Thyroid gland (tissue), 4 donors: Measurements from ENCODE around the gene PRLR.
"Not testable (repeated sequence)": the region's sequence is repeated elsewhere in the genome, so short reads cannot be mapped to it uniquely, and the experiment has no call there.

Source experiments
- POLR2A ChIP-seq, 2 donors: fragments of 450-650 bp; IDR thresholded peaks; one replicate each; pipeline ENCODE4 v1.6.1; 2017; ENCODE audit warnings: antibody characterized with exemption in 2 of 2, mild to moderate bottlenecking in 2 of 2, moderate library complexity in 1 of 2
- TF ChIP-seq, protein P1 (sequence below), 6 experiments: fragments of 200-600 bp in 3 of 6; fragments of 450-650 bp in 3 of 6; sonication (generic) in 3 of 6; IDR thresholded peaks; one replicate each; pipeline ENCODE4 v1.5.1; 2016 to 2019; ENCODE audit warnings: antibody characterized with exemption in 6 of 6, mild to moderate bottlenecking in 2 of 6, inconsistent platforms in 1 of 6, moderate library complexity in 1 of 6

DNA sequence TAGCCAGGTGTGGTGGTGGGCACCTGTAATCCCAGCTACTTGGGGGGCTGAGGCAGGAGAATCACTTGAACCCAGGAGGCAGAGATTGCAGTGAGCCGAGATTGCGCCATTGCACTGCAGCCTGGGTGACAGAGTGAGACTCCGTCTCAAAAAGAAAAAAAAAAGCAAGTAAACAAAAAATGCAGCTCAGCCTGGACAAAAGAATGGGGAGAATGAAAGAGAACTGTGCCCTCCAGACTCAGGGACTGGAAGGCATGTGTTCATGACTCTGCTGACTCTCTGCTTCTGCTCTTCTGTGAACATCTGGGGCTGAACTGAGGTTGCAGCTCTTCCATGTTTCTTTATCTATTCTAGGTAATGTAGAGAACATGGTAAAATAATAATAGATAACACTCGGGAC is 194.4 kb downstream of the PRLR start:
- TF ChIP-seq, protein P1, sequence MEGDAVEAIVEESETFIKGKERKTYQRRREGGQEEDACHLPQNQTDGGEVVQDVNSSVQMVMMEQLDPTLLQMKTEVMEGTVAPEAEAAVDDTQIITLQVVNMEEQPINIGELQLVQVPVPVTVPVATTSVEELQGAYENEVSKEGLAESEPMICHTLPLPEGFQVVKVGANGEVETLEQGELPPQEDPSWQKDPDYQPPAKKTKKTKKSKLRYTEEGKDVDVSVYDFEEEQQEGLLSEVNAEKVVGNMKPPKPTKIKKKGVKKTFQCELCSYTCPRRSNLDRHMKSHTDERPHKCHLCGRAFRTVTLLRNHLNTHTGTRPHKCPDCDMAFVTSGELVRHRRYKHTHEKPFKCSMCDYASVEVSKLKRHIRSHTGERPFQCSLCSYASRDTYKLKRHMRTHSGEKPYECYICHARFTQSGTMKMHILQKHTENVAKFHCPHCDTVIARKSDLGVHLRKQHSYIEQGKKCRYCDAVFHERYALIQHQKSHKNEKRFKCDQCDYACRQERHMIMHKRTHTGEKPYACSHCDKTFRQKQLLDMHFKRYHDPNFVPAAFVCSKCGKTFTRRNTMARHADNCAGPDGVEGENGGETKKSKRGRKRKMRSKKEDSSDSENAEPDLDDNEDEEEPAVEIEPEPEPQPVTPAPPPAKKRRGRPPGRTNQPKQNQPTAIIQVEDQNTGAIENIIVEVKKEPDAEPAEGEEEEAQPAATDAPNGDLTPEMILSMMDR (IDR thresholded peaks at IDR 0.05): not testable (repeated sequence)
- not testable (repeated sequence) for TF ChIP-seq POLR2A (IDR thresholded peaks at IDR 0.05)
